AG09319 (cell line): ENCODE measurements around the gene ZNF655.
A peak's percentile ranks its signal among the peaks of the same experiment; 100 is the strongest.
"Not testable (repeated sequence)": the region's sequence is repeated elsewhere in the genome, so short reads cannot be mapped to it uniquely, and the experiment has no call there.

Source experiments
- DNase-seq: peaks from one replicate; pipeline ENCODE4 v3.0.0-alpha.2; 2010; ENCODE audit warnings: low read depth; ENCODE audit errors: extremely low read depth
- TF ChIP-seq, protein P1 (sequence below): IDR thresholded peaks from 2 replicates; pipeline ENCODE4 v1.5.1; 2011; ENCODE audit warnings: low read depth, mild to moderate bottlenecking, inconsistent platforms, low read length, moderate library complexity

The ZNF655 gene

DNA sequence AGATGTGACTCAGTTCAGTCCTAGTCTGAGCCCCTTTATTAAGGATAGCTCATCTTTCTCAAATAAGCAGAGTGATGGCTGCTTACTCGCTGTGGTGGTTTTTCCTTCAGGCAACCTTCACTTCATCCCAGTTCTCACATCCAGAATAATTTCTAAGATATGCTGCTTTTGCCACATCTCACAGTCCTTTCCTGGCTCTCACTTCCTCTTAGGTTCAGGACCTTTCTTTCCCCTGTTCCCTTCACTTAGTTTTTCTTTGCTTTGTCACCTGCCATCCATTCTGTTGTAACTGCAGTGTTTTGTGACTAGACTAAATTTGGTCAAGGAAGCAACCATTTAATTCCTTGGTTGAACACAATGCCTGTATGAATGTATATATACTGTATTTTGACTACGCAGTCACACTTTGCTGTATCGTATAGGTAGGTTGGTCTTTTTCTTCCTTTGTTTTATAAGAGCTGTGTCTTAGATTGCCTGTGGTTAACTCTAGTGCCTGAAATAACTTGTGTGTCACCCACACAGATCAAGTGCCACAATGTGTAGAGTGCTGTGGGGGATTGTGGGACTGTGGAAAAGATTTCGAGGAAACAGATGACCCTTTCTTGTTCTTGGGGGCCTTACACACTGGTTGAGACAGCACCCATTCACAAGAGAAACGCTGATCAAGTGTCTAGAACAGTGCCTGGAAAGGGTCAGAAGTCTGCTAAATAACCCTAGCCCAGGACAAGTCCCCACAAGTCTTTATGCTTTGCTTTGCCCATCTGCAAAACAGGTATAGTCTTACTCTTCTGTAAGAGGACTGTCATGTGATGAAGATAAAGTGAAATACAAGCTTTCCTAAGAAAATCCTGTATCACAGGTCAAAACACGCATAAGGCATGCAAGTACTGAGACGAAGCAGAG is 2.6 kb downstream of the ZNF655 start:
- no peak for DNase-seq
- TF ChIP-seq, protein P1, sequence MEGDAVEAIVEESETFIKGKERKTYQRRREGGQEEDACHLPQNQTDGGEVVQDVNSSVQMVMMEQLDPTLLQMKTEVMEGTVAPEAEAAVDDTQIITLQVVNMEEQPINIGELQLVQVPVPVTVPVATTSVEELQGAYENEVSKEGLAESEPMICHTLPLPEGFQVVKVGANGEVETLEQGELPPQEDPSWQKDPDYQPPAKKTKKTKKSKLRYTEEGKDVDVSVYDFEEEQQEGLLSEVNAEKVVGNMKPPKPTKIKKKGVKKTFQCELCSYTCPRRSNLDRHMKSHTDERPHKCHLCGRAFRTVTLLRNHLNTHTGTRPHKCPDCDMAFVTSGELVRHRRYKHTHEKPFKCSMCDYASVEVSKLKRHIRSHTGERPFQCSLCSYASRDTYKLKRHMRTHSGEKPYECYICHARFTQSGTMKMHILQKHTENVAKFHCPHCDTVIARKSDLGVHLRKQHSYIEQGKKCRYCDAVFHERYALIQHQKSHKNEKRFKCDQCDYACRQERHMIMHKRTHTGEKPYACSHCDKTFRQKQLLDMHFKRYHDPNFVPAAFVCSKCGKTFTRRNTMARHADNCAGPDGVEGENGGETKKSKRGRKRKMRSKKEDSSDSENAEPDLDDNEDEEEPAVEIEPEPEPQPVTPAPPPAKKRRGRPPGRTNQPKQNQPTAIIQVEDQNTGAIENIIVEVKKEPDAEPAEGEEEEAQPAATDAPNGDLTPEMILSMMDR, result no peak

DNA sequence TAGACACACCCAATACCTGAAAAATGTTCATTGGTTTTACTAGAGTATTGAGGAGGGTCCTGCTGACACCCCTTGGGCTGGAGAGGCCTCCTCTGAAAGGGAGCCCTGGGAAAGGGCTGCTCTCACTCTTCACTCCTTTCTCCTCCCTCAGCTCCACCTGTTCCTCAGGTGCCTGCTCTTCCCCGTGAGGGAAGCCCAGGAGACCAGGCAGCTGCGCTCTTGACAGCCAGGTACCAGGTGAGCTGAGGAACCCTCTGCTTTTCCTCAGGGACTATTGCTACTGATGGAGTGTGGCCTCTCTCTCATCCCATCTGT is 3.3 kb downstream of the ZNF655 start:
- DNase-seq, result no peak
- TF ChIP-seq, protein P1, result no peak

GRCh38 chr7:99562114-99562784 is 3.8 kb downstream of the ZNF655 start:
- TF ChIP-seq, protein P1, result no peak
- no peak for DNase-seq

DNA sequence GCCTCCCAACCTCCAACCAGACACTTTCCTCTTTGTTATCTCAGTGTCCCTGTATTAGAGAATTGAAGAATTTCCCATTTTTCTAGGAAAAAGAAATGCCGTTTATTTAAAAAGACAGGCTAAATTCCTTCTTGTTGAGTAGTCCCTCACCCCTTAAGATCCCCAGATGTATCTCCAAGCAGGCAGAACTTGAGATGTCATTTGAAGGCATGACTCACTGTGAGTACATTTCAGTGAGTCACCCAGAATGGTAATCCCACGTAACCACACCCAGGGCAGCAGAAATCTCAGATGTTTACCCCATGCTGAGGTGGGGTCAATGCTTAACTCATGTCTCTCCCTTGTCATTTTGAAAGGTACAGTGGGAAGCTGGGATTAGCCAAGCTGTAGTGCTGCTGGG is 4.4 kb downstream of the ZNF655 start:
- DNase-seq, result peak; percentile 92

GRCh38 chr7:99563650-99564049 is 5.2 kb downstream of the ZNF655 start:
- DNase-seq, result peak; percentile 29

More for the DNA sequence above, 4.4 kb downstream of the ZNF655 start:
- TF ChIP-seq, protein P1, result no peak

DNA sequence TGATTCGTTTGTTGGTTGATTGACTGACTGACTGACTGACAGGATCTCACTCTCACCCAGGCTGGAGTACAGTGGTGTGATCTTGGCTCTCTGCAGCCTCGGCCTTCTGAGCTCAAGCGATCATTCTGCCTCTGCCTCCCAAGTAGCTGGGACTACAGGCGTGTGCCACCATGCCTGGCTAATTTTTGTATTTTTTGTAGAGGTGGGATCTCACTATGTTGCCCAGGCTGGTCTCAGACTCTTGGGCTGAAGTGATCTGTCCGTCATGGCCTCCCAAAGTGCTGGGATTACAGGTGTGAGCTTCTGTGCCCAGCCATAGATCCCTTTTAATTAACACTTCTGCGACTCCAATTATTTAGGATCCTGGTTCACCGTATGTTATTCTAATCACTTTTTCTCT is 10.3 kb downstream of the ZNF655 start:
- DNase-seq, result not testable (repeated sequence)

More at GRCh38 chr7:99563650-99564049, 5.2 kb downstream of the ZNF655 start:
- TF ChIP-seq, protein P1, result no peak

GRCh38 chr7:99571768-99572167 is 13.3 kb downstream of the ZNF655 start:
- DNase-seq, result no peak
- TF ChIP-seq, protein P1, result no peak
